ENCODE results near the gene MRPS5. TPM values are rescaled to one million over a fixed set of nuclear protein-coding genes. Genes with fewer than 3 reads are reported as not detected.
"Not testable (repeated sequence)": the region's sequence is repeated elsewhere in the genome, so short reads cannot be mapped to it uniquely, and the experiment has no call there.

Gene MRPS5
- total RNA-seq, 1 donor from 2014 or later, result 88.2 TPM

- intact Hi-C loops (cut with micrococcal nuclease), result no loop called here
- DNase-seq (no peak), ATAC-seq (no peak)
Observed at GRCh38 chr2:95099910-95100309, 21.7 kb downstream of the MRPS5 start.

- not testable (repeated sequence) for ATAC-seq, DNase-seq
Observed at GRCh38 chr2:95098273-95098672, 23.3 kb downstream of the MRPS5 start.

DNA sequence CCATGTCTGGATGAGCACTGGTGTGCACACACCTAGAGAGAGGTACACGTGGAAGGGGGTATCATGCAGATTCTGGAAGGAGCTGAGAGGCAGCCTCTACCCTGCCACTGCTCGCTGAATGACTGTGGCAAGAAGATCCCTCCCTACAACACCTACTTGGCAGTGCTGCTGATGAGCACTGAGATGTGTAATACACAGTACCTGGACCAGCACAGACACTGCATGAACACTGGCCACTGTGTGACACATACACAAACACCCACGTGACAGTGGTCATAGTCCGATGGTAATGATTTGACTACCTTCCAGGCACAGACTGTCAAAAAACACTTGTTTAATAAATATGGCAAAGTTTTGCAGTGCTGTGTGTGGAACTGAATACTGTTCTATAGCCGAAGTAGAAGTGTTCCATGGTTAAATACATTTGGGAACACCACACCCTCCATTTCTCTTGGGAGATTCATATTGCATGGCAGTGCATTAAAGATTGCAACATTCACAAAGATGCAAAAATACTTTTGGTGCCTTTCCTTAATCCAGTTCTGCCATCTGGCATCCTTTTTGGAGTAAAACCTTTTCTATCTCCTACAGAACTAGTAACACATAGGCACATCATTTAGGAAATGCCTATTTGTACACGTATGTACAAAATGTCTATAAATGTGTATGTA, 29.6 kb downstream of the MRPS5 start:
- ATAC-seq (no peak), DNase-seq (no peak)
- intact Hi-C loops (cut with micrococcal nuclease), result no loop called here

More at GRCh38 chr2:95098273-95098672, 23.3 kb downstream of the MRPS5 start:
- intact Hi-C loops (cut with micrococcal nuclease), result not testable (repeated sequence)

DNA sequence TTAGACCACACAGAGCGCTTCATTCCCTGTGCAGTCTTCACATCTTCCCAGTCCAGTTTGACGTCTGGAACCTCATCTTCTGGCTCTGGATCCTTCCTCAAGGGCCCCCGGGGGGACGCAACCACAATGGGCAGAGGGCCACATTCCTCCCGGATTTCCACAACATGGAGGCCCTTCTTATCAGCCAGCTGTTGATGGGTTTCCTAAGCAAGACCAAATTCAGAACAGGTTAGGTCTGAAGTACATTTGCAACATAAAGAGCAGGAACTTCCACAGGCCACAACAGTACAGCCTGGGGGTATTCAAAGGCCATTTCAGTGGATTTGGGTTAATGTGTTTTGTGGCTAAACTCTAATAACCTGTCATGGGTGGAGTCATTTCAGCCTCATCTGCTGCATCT, 34.2 kb downstream of the MRPS5 start:
- ATAC-seq (no peak), DNase-seq (no peak)
- intact Hi-C loops (cut with micrococcal nuclease), result no loop called here

DNA sequence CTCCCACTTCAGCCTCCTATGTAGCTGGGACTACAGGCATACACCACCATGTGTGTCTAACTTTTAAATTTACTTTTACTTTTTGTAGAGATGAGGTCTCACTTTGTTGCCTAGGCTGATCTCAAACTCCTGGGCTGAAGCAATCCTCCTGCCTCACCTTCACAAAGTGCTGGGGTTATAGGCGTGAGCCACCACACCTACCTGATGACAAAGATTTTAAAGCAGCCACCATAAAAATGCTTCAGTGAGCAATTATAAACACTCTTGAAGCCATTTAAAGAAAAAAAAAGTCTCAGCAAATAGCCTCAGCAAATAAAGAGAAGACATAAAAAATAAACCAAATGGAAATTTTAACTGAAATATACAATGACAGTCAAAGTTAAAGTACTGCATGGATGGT, 35.6 kb downstream of the MRPS5 start:
- DNase-seq, result no peak
- intact Hi-C loops (cut with micrococcal nuclease), result no loop called here
- ATAC-seq, result no peak

GRCh38 chr2:95082477-95082876, 39.1 kb downstream of the MRPS5 start:
- intact Hi-C loops (cut with micrococcal nuclease), result no loop called here
- DNase-seq, result no peak
- ATAC-seq, result no peak

DNA sequence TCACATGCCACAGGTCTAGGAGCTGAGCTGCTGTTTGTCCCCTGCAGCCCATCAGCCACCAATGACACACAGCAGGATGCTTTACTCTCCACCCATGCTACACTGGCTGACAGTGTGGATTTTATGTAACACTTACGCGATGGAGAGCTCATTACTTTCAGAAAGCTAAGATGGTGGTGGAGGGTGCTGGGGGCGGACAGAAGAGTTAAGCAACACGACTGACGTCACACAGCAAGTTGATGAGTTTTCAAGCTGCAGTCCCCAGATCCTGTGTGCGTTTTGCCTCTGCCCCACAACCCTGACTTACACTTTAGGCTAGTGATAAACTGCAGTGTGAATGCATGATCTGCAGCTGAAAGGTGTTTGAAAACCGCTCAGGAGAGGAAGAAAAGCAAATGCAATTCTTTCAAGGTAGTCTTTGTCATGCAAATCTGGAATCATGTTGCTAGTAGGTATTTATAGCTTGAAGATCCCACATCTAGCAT, 42.4 kb downstream of the MRPS5 start:
- ATAC-seq (no peak), DNase-seq (no peak)
- intact Hi-C loops (cut with micrococcal nuclease), result no loop called here

DNA sequence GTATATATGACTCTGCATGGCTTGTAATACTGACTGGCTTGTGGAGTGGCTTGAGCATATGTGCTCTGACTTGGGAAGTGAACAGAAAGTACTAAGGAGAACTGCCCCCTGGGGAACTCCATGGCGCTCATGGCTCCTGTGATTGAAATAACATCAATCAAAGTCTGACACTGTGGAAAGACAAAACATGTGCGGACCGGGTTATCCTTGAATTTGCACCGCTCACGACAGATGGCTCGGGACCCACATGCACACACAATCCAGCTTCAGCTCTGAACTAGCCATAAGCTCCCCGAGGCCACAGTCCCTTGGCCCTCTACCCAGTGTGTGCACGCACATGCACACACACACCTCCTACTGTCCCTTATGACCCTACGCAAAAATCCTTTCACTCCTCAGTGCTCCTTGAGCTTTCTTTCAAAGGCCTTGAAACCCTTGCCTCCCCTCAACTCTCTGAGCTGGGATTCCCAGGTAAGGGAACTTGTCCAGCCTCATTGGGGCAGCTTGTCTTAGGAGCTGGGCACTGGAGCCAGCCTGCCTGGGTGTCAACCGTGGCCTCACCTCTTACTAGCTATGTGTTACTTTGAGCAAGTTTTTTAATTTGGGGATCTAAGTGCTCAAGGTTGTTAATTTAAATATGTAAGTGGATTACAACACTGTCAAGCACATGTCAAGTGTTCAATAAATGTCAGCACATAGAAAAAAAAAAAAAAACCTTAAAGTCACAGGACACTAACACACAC, 43.6 kb downstream of the MRPS5 start:
- ATAC-seq, result no peak
- intact Hi-C loops (cut with micrococcal nuclease), result no loop called here
- no peak for DNase-seq

GRCh38 chr2:95077530-95077825, 44.1 kb downstream of the MRPS5 start:
- DNase-seq, result no peak
- peak; percentile 33 for ATAC-seq
- intact Hi-C loops (cut with micrococcal nuclease), result no loop called here

GRCh38 chr2:95076705-95077529, 44.7 kb downstream of the MRPS5 start:
- ATAC-seq (peak; percentile 88), DNase-seq (peak; percentile 84)
- intact Hi-C loops (cut with micrococcal nuclease), result no loop called here

GRCh38 chr2:95075440-95076132, 46.0 kb downstream of the MRPS5 start:
- DNase-seq (no peak), ATAC-seq (no peak)
- intact Hi-C loops (cut with micrococcal nuclease), result no loop called here

DNA sequence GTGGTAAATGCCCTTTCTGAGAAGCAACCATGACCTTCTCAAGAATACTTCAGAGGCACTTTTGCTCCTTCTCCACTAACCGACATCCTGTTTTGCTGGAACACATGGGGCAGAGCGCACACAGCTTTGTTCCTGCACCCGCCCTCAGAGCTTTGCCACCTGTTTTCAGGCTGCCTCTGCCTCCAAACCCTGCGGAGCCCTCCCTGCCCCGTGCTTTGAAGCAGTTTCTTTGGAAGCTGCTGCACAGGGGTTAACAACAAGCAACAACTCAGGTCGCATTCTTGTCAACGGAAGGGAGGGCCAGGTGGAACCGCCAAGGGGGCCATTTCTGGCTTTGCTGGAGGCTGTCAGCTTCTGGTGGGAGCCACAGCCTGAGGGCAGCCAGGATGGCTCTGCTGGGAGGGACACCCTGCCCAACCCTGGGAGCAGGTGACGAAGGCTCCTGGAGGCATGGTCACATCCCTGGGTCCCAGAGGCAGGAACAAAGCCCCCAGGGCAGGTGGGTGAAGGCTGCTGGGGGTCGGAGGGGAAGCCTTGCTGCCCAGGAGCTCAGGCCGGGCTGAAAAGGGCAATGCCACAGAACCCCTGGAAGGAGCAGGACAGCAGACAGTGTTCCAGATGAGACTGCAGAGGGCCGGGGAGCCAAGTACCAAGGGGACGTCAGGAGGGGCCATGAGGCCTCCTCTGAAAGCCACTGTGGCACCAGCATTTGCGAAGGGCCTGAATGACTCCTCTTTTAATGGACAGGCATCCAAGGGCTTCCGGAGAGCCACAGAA, 46.8 kb downstream of the MRPS5 start:
- DNase-seq (no peak), ATAC-seq (no peak)
- intact Hi-C loops (cut with micrococcal nuclease), result no loop called here

GRCh38 chr2:95073856-95074662, 47.5 kb downstream of the MRPS5 start:
- DNase-seq, result no peak
- ATAC-seq, result no peak
- intact Hi-C loops (cut with micrococcal nuclease), result no loop called here

DNA sequence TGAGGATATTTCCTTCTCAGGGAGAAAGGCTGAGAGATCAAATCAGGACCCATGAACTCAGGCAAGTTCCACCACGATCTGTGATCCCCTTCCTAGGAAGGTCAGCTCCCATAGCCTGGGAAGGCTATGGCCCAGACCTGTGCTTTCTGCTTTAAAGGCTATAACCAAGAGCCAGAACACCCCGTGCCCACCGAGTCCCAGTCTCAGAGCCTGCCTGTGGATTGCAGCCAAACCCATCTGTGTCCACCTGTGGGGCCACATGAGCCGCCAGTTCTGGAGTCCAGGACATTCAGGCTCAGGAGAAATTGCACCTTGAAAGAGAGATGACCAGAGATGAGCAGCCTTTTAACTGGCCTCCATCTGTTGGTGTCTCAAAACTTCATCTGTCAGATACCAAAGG, 49.2 kb downstream of the MRPS5 start:
- no peak for DNase-seq
- intact Hi-C loops (cut with micrococcal nuclease), result no loop called here
- ATAC-seq, result no peak

DNA sequence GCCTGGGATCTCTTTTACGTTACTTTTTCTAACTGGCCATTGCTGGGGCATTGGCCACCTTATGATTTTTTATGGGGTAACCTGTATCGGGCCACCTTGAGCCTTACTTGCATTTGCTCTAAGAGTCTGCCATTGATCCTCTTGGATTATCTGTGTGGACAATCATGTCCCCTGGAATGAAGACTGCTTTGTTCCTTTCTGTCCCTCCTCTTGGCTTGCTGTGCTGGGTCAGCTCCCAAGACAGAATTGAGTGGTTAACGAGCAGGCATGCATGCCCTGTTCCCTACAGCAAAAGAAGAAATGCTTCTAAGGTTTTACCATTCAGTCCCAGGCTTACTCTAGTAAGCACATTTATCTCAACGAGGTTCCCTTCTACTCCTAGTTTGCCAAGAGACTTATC, 49.8 kb downstream of the MRPS5 start:
- intact Hi-C loops (cut with micrococcal nuclease), result no loop called here
- ATAC-seq (no peak), DNase-seq (no peak)

- intact Hi-C loops (cut with micrococcal nuclease), result no loop called here
- ATAC-seq (no peak), DNase-seq (no peak)
Observed at GRCh38 chr2:95069465-95069864, 52.1 kb downstream of the MRPS5 start.

DNA sequence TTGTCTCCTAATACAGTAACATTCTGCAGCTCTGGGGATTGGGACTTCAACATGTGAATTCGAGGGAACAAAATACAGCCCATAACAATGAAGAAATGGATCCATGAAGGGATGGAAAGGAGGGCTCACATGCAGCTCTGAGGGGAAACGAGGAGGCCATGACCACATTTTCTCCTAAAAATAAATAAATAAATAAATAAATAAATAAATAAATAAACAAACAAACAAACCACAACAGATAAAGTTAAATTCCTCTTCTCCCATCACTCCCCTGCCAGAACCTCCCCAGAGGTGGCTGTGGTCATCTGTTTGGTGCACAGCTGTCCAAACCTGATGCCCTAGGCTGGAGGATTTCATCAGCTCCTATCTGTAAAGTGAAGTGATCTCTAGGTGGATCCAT, 53.4 kb downstream of the MRPS5 start:
- intact Hi-C loops (cut with micrococcal nuclease), result no loop called here
- no peak for ATAC-seq
- DNase-seq, result no peak

Measured in left ventricle myocardium superior (tissue), 1 donor.